NB4 (cell line): Measurements from ENCODE around the gene GAL3ST2.

Experiments
- DNase-seq: peaks from one replicate; pipeline ENCODE4 v3.0.0; 2010; ENCODE audit warnings: low read depth
- H3K4me3 ChIP-seq: one replicate; pipeline ENCODE4 v1.5.1; 2011; ENCODE audit warnings: mild to moderate bottlenecking, low read depth, low read length, moderate library complexity
- CTCF ChIP-seq: IDR thresholded peaks from one replicate; pipeline ENCODE4 v1.5.1; 2012; ENCODE audit warnings: low read depth, low read length
- MAX ChIP-seq: IDR thresholded peaks from 2 replicates; pipeline ENCODE4 v1.6.1; 2011; ENCODE audit warnings: low read depth, low read length
- MYC ChIP-seq: IDR thresholded peaks from 2 replicates; pipeline ENCODE4 v1.6.1; 2011; ENCODE audit warnings: low read depth, low read length
- POLR2A ChIP-seq: IDR thresholded peaks from 2 replicates; pipeline ENCODE4 v1.6.1; 2011; ENCODE audit warnings: mild to moderate bottlenecking; ENCODE audit not compliant: insufficient read length; ENCODE audit errors: extremely low read depth

GAL3ST2 gene

GRCh38 chr2:241809383-241810306 is 33.0 kb downstream of the GAL3ST2 start:
- no peak overlapping the region for H3K4me3 ChIP-seq
- no peak for DNase-seq
- TF ChIP-seq MYC (no peak), MAX (no peak), CTCF (no peak), POLR2A (no peak)

GRCh38 chr2:241810307-241811200 is 33.9 kb downstream of the GAL3ST2 start:
- H3K4me3 ChIP-seq, result no peak overlapping the region
- DNase-seq, result no peak
- TF ChIP-seq MAX, result no peak
- no peak for TF ChIP-seq MYC
- no peak for TF ChIP-seq POLR2A
- no peak for TF ChIP-seq CTCF

DNA sequence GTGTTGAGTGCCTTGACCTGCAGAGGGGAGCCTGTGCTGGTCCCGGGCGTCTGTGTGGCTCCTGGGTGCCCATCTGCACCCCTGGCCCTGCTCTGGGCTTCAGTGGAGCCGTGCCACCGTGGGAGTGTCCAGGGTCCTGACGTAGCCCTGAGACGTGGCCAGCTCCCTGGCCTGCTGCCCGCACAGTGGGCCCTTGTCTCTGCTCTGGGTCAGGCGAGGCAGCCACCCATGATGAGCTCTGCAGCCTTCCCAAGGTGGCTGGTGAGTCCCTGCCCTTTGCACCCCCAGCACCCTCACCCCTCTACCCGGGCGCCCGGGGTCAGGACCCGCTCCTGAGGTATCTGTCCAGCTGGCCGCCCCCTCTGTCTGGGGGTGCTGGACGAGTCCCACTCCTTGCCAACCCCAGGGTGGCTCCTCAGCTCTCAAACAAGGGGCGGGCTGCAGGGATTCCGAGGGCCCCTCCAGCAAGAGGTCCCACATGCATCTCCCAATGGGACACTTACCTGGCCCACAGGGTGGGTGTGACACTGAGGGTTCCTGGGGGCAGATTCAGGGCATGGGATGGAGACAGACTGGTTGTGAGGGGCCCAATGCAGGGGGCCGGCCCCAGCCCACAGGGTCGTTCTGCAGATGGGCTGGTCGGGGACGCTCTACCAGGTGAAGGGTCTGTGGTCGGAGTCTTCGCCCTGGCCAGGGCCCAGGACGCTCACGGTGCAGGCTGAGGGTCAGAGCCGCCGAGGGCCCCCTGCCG is 34.8 kb downstream of the GAL3ST2 start:
- no peak for DNase-seq
- TF ChIP-seq CTCF, result no peak
- TF ChIP-seq MAX, result no peak
- TF ChIP-seq POLR2A, result no peak
- TF ChIP-seq MYC, result no peak
- H3K4me3 ChIP-seq, result no peak overlapping the region

GRCh38 chr2:241811952-241812729 is 35.5 kb downstream of the GAL3ST2 start:
- H3K4me3 ChIP-seq, result no peak overlapping the region
- peak; percentile 2 for DNase-seq
- TF ChIP-seq POLR2A (no peak), MYC (no peak), CTCF (no peak), MAX (no peak)
